Left renal cortex interstitium (tissue), 4 donors: Measurements from ENCODE around the gene URAD. TPM values are rescaled to one million over a fixed set of nuclear protein-coding genes. Genes with fewer than 3 reads are reported as not detected.
"Not testable (repeated sequence)": the region's sequence is repeated elsewhere in the genome, so short reads cannot be mapped to it uniquely, and the experiment has no call there.

Experiments
- DNase-seq, 4 donors: peaks; one replicate each; pipeline ENCODE4 v3.0.0-alpha.2; 2013; ENCODE audit warnings: low read depth in 4 of 4, low spot score in 2 of 4, missing footprints in 1 of 4
- polyA plus RNA-seq, 4 donors: library from polyadenylated mRNA; unstranded; fragments of 120-200 nt; gene quantifications; one replicate each; pipeline ENCODE4 v1.2.1, GENCODE V29; 2013; ENCODE audit not compliant: insufficient read length in 4 of 4

URAD gene
- polyA plus RNA-seq, 4 donors, result not detected

DNA sequence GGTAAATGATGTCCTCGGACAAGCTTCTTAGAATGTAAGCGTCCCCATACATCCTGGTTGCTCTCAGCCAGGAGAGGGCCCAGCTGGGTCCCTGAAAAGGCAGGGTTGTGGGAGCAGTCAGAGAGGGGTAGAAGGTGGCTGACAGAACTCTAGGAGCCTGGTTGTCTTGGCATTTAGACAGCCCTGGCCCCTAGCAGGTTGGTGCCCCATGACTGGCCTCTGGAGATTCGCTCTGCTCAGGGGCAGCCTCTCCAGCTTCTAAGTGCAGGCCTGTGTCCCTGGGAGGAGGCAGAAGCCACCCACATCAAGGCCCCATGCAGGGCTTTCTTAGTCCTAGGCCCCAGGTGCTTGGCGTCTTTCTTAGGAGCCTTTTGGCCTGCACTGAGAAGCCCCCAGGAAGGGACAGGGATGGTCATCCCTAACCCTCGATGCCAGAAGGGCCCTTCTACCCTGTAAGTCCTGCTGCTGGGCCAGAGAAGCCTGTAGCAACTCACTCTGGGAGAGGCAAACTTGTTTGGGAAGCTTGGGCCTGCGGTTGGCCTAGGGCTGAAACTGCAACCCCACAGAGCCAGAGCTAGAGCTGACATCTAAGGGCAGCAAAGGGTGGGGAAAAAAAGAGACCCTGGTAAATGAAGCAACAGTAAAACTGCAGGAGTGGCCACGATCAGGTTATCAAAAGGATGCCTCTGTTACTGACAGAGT lies 16.6 kb downstream of the URAD start:
- DNase-seq, result no peak

DNA sequence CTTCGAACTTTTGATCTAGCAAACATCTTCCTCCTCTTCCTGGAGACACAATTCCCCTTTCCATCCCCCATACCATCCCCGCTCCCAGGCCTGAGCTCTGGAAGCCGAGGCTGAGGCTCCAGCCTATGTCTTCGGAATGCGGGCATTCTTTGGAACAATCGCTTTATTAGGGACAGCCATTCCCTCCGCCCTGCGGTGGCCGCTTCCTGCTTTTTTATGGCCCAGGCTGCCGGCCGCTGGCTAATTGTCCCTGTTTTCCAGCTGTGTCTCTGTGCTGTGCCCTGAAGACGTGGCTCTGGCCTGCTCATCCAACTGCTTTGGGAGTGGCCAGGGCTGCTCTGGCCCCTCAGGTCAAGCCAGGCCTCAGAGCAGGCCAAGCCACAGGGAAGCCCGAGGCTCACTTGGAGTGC lies 17.3 kb downstream of the URAD start:
- DNase-seq, result no peak

DNA sequence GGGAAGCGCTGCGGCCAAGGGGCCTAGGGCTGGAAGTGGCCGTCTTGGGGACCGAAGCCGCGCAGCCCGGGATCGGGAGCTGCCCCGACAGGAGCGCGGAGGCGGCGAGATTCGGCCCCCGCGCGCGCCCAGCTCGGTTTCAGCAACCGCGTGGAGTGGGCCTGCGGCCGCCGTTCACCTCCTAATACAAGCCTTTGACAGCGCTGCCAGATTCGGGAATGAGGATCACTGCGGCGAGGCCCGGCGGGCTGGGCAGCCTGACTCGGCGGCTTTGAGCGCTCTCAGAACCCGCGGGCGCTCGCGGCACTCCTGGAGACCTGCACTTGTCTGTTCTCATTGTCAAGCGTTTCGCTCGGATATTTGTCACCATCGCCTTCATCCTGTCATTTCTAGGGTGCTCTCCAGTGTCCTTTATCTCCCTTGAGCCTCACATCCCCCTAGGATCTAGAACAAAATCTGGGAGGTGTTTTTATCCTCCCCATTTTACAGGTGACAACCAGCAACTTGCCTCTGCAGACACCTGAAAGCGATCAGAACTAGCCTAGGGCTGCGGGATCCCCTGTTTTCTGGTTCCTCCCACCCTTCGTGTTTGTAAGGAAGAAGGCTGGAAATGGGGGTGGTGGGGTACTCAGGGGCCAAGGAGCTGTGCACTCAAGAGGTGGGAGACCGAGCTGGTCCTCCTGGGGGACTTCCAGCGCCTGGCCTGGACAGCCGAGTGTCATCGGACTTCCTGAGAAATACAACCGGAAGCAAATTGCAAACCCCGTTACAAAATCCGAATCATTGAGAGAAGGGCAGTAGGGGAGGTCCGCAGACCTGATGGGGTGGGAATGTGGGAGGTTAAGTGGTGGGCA lies 17.9 kb downstream of the URAD start:
- DNase-seq, result no peak

DNA sequence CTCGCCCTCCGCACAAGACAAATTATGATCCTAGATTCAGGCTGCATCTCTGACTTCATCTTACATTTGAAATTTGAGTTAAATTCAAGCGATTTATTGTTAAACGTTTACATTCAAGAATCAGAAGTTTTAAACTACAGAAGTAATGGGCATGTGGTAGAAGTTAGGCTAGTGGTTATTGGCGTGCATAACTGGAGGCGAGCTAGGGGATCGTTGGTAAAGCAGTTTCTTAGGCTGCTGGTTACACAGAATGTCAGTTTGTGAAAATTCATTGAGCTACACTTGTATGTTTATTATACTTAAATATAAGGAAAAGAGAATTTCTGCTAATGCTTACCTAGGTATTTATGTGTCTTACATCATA lies 18.6 kb downstream of the URAD start:
- DNase-seq, result no peak

DNA sequence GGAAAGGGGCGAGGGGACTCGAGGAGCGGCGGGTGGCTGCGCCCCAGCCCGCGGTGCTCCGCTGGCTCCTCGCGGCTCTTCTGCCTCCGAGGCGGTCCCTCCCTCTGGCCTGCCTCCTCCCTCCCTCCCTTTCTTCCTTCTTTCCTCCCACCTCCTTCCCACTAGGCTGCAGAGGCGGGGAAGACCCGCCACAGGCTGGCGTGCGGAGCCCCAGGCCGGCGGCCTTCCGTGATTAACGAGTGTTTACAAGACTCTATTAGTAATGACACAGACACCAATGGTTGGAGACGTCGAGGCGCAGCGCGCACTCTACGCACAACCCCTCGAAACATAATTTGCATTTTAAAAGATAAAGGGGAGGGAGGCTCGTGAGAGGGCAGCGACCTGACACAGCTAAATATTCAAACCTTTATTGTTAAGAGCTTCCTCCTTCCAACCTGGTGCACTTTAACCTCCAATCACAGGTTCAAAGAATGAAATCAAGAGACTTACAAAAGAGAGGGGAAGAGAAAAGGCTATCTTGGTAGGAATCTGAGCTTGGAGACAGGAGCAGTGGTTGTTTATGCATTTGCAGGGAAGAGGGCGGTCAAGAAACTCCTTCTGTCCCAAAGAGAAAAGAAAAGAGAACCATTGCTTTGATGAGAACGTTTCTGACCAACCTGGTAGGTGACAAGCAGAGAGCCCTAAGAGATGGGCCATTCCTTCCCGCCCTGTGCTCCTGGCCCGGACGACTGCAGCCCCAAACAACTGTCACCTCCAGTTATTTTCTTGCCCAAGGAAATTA lies 19.2 kb downstream of the URAD start, which contains the start of gene CDX2:
TSS of gene CDX2 (minus strand) at position 234 of the 784 bp plus-strand sequence. CDS start 309 bp downstream, outside the sequence.
- DNase-seq, result no peak

DNA sequence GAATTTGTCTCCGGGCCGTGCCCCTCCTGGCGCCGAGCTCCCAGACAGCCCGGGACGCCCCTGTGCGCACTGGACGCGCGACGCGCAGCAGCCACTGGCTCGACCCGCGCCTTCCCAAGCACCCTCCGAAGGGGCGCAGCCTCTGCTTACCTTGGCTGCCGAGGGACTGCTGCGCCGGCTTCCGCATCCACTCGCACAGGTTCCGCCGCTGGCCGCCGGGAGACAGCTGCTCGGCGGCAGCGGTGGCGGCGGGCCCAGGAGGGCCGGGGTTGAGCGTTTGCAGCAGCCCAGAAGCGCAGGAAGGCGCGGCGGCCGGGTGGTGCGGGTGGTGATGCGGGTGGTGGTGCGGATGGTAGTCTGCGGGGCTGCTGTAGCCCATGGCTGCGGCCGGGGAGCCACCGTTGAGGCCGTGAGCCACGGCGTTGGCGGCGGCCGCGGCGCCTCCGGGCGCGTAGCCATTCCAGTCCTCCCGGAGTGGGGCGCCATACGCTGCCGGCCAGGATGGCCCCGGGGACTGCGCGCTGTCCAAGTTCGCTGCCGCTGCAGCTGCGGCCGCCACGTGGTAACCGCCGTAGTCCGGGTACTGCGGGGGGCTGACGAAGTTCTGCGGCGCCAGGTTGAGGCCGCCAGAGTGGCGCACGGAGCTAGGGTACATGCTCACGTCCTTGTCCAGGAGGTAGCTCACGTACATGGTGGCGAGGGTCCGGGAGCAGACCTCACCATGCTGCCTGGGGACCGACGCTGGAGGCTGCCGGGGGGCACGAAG lies 20.0 kb downstream of the URAD start:
- no peak for DNase-seq

DNA sequence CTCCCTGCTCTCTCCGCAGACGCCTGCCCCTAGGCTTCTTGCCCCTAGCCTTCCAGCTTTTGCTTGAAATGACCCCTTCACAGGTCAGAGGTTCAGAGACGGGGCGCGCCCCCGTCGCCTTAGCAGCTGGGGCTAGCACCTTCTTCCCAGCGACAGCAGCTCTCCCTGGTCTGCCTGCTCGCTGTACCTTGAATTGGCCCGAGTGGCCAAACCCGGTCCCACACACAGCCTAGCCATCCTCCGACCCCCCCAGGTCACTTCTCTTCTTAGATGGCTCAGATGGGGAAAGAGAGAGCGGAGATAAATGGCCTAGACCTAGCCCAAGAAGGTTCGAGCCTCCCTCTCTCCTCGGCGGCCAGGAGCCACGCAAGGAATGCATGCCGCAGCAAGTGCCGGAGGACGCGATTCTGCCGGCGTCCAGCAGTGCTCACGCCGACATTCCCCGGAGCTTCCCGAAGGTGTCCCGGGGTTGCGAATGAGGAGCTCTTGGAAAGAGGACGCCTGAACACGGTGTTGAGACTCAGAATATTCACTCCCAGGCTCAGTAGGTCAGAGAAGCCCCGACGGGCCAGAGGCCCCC lies 20.7 kb downstream of the URAD start:
- no peak for DNase-seq

DNA sequence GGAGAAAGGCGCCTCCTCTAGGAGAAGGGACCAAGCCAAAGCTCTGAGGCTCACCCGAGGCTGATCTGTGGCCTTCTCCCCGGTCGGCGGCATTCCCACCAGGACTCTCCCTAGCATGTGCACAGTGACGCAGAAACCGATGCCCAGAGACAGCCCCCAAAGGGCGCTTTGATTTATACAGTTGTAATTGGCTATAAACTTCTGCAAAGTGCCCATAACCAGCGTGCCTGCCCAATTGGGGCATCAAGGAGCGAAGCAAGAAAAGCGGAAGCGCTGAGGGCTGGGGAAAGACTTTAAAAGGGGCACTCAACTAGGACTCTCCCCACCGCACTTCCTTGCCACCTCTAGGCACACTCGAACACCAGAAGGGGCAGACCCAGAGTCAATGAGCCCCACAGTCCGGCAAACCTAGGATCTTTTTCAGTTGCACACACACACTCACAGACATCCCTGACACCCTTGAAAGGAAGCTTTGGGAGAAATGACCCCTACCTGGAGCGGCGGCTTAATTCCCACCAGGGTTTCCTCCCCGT lies 21.2 kb downstream of the URAD start:
- DNase-seq, result no peak

DNA sequence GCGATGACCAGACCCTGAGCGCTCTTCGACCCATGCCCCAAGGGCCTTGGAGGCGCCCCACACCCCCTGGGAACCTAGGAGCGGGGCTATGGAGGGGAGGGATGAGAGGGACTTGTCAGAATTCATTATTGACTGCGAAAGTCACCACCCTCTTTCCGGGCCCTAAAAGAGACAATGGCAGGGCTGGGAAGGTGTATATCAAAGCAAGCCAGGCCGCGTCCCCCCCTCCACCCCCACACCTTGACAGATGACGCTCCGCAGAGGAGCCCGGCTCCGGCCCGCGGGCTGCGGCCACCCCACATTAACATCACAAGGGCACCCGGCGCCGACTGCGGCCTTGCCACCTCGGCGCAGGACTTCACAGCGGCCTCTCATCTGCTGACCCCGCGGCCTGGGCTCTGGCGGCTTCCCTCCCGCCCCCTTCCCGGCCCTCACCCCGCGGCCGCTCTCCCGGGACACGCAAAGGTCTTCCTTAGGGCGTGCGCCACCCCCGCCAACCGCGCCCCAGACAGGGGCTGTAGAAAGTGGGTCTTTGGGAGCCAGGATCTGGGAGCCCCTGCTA lies 21.8 kb downstream of the URAD start:
- no peak for DNase-seq

DNA sequence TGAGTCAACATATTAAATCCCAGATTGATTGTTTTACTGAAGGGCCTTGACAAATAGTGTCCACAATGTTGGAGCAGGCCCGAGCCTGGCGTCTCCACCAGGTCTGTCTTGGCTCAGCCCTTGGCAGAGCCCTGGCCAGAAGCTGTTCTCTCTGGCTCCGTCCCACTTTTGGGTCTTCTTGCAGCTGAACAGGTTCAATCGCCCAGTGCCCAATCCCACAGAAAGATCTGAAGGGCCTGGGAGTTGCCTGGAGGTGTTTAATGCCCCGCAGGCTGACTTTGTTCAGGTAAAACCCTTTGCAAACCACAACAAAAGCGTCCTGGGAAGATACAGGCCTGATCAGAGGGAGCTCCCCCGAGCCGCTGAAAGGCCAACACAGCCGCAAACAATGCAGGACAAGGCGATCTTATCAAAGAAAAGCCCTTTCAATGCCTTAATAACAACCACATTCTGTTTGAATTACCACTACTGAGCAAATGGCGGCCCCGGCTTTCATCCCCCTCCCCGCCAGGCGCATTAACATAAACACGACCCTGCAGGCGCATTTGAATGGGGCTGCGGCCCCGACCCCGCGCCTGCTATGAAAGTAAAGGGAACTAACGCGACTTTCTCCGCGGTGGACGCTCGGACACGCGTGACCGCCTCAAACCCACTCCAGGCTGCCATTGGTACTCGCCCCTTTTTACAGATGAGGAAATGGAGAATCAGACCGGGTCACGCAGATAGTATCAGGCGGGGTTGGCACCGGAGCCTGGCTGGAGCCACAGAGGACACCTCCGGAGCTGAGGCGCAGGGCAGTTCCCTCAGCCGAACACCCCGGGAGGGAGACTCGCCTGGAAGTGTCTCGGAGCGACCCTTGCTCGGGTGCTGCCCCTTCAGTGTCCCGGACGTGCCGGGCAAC lies 22.5 kb downstream of the URAD start:
- no peak for DNase-seq

DNA sequence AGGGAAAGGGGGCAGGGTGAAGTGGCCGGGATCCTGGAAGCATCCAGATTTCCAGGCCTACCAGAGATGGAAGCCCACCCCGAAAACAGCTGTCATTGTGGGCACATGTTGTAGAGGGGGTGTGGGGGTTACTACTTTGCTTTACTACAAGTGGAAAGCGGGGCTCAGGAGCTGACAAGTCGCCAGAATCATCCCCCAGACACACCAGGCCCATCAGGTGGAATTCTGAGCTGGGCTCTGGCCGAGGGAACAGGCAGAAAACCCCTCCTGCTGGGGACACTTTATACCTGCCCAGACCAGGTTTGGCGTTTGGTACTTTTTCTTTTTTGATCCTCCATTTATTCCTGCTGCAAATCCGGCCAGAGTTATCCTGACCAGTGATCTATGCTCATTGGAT lies 23.2 kb downstream of the URAD start:
- DNase-seq, result no peak

DNA sequence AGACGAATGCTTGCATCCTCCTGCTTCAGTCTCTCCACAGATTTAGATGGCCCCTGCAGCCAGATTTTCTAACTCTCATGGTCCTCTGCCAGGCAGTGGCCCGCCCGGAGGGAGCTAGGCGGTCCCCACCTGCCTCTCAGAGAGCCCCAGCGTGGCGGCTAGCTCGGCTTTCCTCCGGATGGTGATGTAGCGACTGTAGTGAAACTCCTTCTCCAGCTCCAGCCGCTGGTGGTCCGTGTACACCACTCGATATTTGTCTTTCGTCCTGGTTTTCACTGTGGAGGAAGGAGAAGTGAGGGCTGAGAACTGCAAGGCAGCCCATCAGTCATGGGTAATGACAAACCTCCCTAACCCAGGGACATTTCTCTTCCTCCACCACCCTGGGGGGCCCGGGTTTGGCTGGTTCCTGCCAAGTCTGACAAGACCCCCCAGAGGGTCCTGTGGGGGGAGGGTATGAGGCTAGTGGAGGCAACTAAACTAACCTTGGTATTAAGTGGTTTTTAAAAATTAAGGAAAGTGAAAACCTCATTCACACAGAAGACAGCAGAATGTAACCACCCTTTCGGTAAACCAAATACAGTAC lies 23.7 kb downstream of the URAD start:
- no peak for DNase-seq

DNA sequence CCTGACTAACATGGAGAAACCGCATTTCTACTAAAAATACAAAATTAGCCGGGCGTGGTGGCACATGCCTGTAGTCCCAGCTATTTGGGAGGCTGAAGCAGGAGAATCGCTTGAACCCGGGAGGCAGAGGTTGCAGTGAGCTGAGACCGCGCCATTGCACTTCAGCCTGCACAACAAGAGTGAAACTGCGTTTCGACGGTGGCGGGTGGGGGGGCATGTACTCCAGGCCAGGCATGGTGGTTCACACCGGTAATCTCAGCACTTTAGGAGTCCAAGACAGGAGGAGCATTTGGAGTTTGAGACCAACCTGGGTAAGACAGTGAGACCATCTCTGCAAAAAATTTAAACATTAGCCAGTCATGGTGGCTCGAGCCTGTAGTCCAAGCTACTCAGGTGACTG lies 24.3 kb downstream of the URAD start:
- DNase-seq, result not testable (repeated sequence)

DNA sequence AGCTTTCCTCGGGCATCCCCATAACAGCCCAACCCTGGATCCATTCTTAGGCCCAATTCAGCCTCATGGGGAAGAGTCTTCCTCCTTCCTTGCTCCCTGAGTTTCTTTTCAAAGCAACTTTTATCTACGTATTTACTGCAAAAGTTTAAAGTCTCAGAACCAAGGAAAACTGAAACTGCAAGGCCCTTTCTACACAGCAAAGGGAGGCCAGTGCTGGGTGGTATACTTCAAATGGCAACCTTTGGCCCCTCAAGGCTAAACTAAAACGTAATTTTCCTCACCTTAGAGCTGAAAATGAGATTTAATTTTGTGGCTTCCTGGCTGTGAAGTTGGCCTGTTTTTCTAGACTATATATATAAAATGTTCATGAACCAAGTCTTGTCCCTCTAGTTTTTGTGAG lies 25.0 kb downstream of the URAD start:
- no peak for DNase-seq

DNA sequence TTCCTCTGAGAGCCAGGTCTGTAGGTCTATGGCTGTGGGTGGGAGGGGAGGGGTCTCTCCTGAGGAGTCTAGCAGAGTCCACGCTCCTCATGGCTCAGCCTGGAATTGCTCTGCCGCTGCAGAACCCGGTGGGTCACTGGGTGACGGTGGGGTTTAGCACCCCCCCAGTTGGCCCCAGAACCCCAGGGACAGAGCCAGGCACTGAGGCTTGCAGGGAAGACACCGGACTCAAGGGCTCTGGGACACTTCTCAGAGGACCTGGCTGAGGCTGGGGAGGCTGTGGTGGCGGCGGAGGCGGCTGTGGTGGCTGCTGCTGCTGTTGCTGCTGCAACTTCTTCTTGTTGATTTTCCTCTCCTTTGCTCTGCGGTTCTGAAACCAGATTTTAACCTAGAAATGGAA lies 25.5 kb downstream of the URAD start:
- DNase-seq, result no peak

DNA sequence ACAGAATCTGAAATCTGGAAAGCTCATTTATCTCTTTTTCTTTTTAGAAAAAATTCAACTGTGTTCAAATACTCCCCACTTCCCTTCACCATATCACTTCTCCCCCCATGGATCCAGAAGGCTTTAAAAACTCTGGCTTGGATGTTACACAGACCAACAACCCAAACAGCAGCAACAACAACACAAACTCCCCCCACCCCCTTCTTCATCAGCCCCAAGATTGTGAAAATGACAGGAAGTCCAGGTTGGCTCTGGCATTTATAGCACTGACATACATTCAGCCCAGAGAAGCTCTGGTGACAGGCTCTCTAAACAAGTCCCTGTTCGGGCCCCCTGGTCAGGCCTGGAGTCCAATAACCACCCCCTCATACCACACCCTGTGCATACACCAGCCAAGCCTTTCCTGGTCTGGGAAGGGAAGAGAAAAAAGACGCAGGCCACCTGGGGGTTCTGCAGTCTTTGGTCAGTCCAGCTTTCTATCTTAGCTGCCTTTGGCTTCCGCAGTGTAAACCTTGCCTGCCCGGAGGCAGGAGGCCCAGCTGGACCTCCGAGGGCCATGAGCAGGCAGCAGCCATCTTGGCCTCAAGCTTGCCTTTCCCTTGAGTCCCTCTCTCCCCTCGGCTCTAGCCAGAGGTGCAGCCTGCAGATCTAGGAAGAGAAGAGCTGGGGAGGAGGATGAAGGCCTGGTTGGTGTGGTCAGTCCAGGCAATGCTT lies 26.2 kb downstream of the URAD start:
- DNase-seq, result no peak

DNA sequence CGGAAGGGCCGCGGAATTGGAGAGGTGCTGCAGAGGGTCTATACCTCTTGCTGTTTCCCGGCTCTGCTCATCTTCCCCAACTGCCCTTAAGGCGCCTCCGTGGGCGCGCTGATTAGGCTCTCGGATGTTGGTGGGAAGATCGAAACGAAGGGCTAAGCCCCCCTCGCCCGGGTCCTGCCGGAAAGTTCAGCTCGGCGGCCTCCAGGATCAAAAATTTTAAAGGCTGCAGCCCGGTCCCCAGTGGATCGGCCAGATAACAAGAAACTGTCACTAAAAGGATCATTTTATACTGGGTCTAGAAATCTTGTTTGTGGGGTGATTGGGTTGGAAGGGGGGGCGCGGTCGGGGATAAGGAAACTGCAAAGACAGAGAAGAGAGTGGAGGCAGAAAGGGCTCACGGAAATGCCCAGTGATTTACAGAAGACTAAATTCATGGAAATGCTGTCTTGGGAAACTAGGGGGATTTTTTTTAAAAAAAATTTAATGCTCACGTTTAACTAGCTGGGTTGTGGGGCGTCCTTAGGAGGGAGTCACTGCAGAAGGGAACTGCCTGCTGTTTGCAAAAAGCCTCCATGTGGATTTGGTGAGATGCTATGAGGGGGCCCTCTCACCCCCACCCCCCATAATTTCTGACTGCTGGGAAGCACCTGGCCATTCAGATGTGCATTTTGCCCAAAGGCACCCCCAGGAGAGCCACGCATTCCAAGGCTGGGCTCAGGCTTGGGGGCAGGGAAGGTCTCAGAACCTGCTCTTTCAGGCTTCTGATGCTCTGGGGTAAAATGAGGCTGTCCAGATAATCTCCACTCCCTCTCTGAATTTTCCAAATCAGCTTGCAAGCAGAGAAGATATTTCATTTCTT lies 27.0 kb downstream of the URAD start:
- DNase-seq, result no peak
